PC-3 (cell line): Measurements from ENCODE around the gene AFF4.

Experiments
- CTCF ChIP-seq: fragments of 300-600 bp; sonication (generic); conservative IDR thresholded peaks from 2 replicates; pipeline ENCODE4 v1.5.1; 2017; ENCODE audit warnings: antibody characterized with exemption, low read depth, mild to moderate bottlenecking, low read length
- EZH2 ChIP-seq: fragments of 300-600 bp; sonication (generic); IDR thresholded peaks from one replicate; pipeline ENCODE4 v1.6.1; 2017; ENCODE audit warnings: antibody characterized with exemption, mild to moderate bottlenecking, low read length; ENCODE audit not compliant: unreplicated experiment

- TF ChIP-seq CTCF = no peak
- TF ChIP-seq EZH2 = no peak
Observed at GRCh38 chr5:132886064-132886823, 77.2 kb downstream of the AFF4 start.
